Effector memory CD8-positive, alpha-beta T cell (primary cell): ENCODE measurements around the gene DMWD.
"Not testable (repeated sequence)": the region's sequence is repeated elsewhere in the genome, so short reads cannot be mapped to it uniquely, and the experiment has no call there.

Experiments
- ATAC-seq: fragments of 150-1000 bp; cut with Tn5 transposase; replicated peaks from 2 replicates; pipeline ENCODE4 v1.10.0; 2021; ENCODE audit warnings: mild to moderate bottlenecking, moderate library complexity
- DNase-seq, 3 experiments: peaks; one replicate each; pipeline ENCODE4 v3.0.0; 2021
- H3K27ac Mint-ChIP-seq, 2 donors: one replicate each; pipeline ENCODE4 v1.8.0; 2022; ENCODE audit warnings: mild to moderate bottlenecking in 2 of 2, mixed read lengths in 2 of 2, moderate library complexity in 2 of 2
- H3K27me3 Mint-ChIP-seq, 2 donors: one replicate each; pipeline ENCODE4 v1.8.0; 2022; ENCODE audit warnings: mixed read lengths in 2 of 2
- H3K36me3 Mint-ChIP-seq: one replicate; pipeline ENCODE4 v1.8.0; 2022; ENCODE audit warnings: mild to moderate bottlenecking, moderate library complexity, mixed read lengths; ENCODE audit not compliant: insufficient read depth
- H3K4me1 Mint-ChIP-seq, 2 donors: one replicate each; pipeline ENCODE4 v1.8.0; 2022; ENCODE audit warnings: low read depth in 2 of 2, mixed read lengths in 2 of 2
- H3K4me3 Mint-ChIP-seq, 2 donors: one replicate each; pipeline ENCODE4 v1.8.0; 2022; ENCODE audit warnings: mild to moderate bottlenecking in 2 of 2, mixed read lengths in 2 of 2, moderate library complexity in 2 of 2
- H3K9me3 Mint-ChIP-seq, 2 donors: one replicate each; pipeline ENCODE4 v1.8.0; 2022; ENCODE audit warnings: mixed read lengths in 2 of 2

Gene DMWD

GRCh38 chr19:45754323-45754722, 38.3 kb downstream of the DMWD start:
- no peak overlapping the region for H3K27ac Mint-ChIP-seq
- H3K9me3 Mint-ChIP-seq: no peaks in the 10 kb centered on the region
- H3K4me3 Mint-ChIP-seq: no peak overlapping the region
- H3K36me3 Mint-ChIP-seq: no peaks in the 10 kb centered on the region
- DNase-seq (no peak), ATAC-seq (no peak)
- no peaks in the 10 kb centered on the region for H3K4me1 Mint-ChIP-seq
- peaks cover 0 to 4% of the 10 kb centered on the region in 2 donors for H3K27me3 Mint-ChIP-seq

GRCh38 chr19:45753548-45753947, 39.1 kb downstream of the DMWD start:
- Mint-ChIP-seq H3K27me3 (peaks cover 0 to under 1% of the 10 kb centered on the region in 2 donors), H3K9me3 (no peaks in the 10 kb centered on the region), H3K27ac (peak overlapping the region in 1 of 2 donors; percentile 39), H3K4me1 (no peaks in the 10 kb centered on the region), H3K36me3 (no peaks in the 10 kb centered on the region), H3K4me3 (no peak overlapping the region)
- no peak for ATAC-seq
- DNase-seq: no peak

GRCh38 chr19:45752639-45753038, 40.0 kb downstream of the DMWD start:
- Mint-ChIP-seq H3K9me3 (no peaks in the 10 kb centered on the region), H3K4me3 (no peak overlapping the region), H3K27ac (peak overlapping the region in 1 of 2 donors; percentile 39), H3K36me3 (no peaks in the 10 kb centered on the region), H3K4me1 (no peaks in the 10 kb centered on the region), H3K27me3 (peaks cover 2 to 9% of the 10 kb centered on the region in 2 donors)
- ATAC-seq: no peak
- DNase-seq: no peak

GRCh38 chr19:45751483-45751882, 41.2 kb downstream of the DMWD start:
- H3K36me3 Mint-ChIP-seq, H3K4me1 Mint-ChIP-seq, H3K9me3 Mint-ChIP-seq, DNase-seq, H3K27ac Mint-ChIP-seq, ATAC-seq, H3K4me3 Mint-ChIP-seq: not testable (repeated sequence)
- H3K27me3 Mint-ChIP-seq: peaks cover 10 to 21% of the 10 kb centered on the region in 2 donors

- Mint-ChIP-seq H3K36me3 (no peaks in the 10 kb centered on the region), H3K4me3 (no peak overlapping the region), H3K4me1 (no peaks in the 10 kb centered on the region), H3K9me3 (no peaks in the 10 kb centered on the region), H3K27me3 (peaks cover 10 to 46% of the 10 kb centered on the region in 2 donors), H3K27ac (no peak overlapping the region)
- ATAC-seq (no peak), DNase-seq (no peak)
These were observed 45.1 kb downstream of the DMWD start for GRCh38 chr19:45747513-45747912.

- H3K4me1 Mint-ChIP-seq: no peaks in the 10 kb centered on the region
- DNase-seq: no peak
- H3K4me3 Mint-ChIP-seq: no peak overlapping the region
- no peak for ATAC-seq
- H3K27me3 Mint-ChIP-seq: peaks cover 10 to 51% of the 10 kb centered on the region in 2 donors
- H3K9me3 Mint-ChIP-seq: no peaks in the 10 kb centered on the region
- H3K27ac Mint-ChIP-seq: no peak overlapping the region
- H3K36me3 Mint-ChIP-seq: no peaks in the 10 kb centered on the region
These were observed 45.8 kb downstream of the DMWD start for GRCh38 chr19:45746866-45747265.

- ATAC-seq (no peak), DNase-seq (no peak)
- Mint-ChIP-seq H3K4me3 (no peak overlapping the region), H3K27ac (no peak overlapping the region), H3K36me3 (no peaks in the 10 kb centered on the region), H3K27me3 (peaks cover 10 to 51% of the 10 kb centered on the region in 2 donors), H3K9me3 (no peaks in the 10 kb centered on the region), H3K4me1 (no peaks in the 10 kb centered on the region)
These were observed 47.0 kb downstream of the DMWD start for GRCh38 chr19:45745606-45746005.

GRCh38 chr19:45742969-45743368, 49.7 kb downstream of the DMWD start:
- H3K4me1 Mint-ChIP-seq: no peaks in the 10 kb centered on the region
- ATAC-seq (no peak), DNase-seq (no peak)
- no peaks in the 10 kb centered on the region for H3K36me3 Mint-ChIP-seq
- H3K4me3 Mint-ChIP-seq: no peak overlapping the region
- H3K27me3 Mint-ChIP-seq: peaks cover 10 to 55% of the 10 kb centered on the region in 2 donors
- no peak overlapping the region for H3K27ac Mint-ChIP-seq
- H3K9me3 Mint-ChIP-seq: no peaks in the 10 kb centered on the region

- H3K27me3 Mint-ChIP-seq: peaks cover 0 to 29% of the 10 kb centered on the region in 2 donors
- no peak for DNase-seq
- peaks cover 3% of the 10 kb centered on the region for H3K36me3 Mint-ChIP-seq
- H3K4me3 Mint-ChIP-seq: no peak overlapping the region
- H3K27ac Mint-ChIP-seq: no peak overlapping the region
- no peaks in the 10 kb centered on the region for H3K4me1 Mint-ChIP-seq
- H3K9me3 Mint-ChIP-seq: no peaks in the 10 kb centered on the region
- ATAC-seq: no peak
These were observed 52.9 kb downstream of the DMWD start for GRCh38 chr19:45739498-45740439.

- Mint-ChIP-seq H3K27ac (peak within 1 kb of the TSS; percentile 22 to 32), H3K4me3 (no peak within 1 kb of the TSS), H3K4me1 (peaks cover 17 to 24% of the 10 kb centered on the region in 2 donors), H3K36me3 (peaks cover 13% of the 10 kb centered on the region), H3K9me3 (no peaks in the 10 kb centered on the region), H3K27me3 (peaks cover 0 to 6% of the 10 kb centered on the region in 2 donors)
- DNase-seq (no peak), ATAC-seq (no peak)
These were observed 59.4 kb downstream of the DMWD start, which contains the start of gene MEIOSIN for GRCh38 chr19:45733160-45733810. Gene MEIOSIN, plus strand, starts transcription at chr19:45733439. Its CDS starts 1,938 bp downstream, at chr19:45735377.
